Ectodermal cell (in vitro differentiated cells): ENCODE data around the gene CR1. TPM values are rescaled to one million over a fixed set of nuclear protein-coding genes. Genes with fewer than 3 reads are reported as not detected.

Source experiments
- H3K27ac ChIP-seq: 2 replicates; pipeline ENCODE4 v1.7.0; 2013; ENCODE audit warnings: mild to moderate bottlenecking, low read depth, low read length; ENCODE audit not compliant: insufficient read depth, poor library complexity, severe bottlenecking
- H3K27me3 ChIP-seq: 2 replicates; pipeline ENCODE4 v1.7.0; 2013; ENCODE audit warnings: mild to moderate bottlenecking, low read length; ENCODE audit not compliant: insufficient read depth, control insufficient read depth, poor library complexity, severe bottlenecking
- H3K36me3 ChIP-seq: one replicate; pipeline ENCODE4 v1.7.0; 2013; ENCODE audit warnings: low read length; ENCODE audit not compliant: control insufficient read depth, insufficient read depth
- H3K4me1 ChIP-seq: one replicate; pipeline ENCODE4 v1.7.0; 2013; ENCODE audit warnings: low read length; ENCODE audit not compliant: control insufficient read depth, insufficient read depth
- H3K4me3 ChIP-seq: 2 replicates; pipeline ENCODE4 v1.7.0; 2013; ENCODE audit warnings: low read depth, low read length, control low read depth; ENCODE audit not compliant: insufficient read depth
- H3K9me3 ChIP-seq: 2 replicates; pipeline ENCODE4 v1.7.0; 2013; ENCODE audit warnings: mild to moderate bottlenecking, low read length, moderate library complexity; ENCODE audit not compliant: control insufficient read depth
- WGBS, 2 experiments: methylation state at CpG; one replicate each; pipeline ENCODE4 v1.1.7; 2013; ENCODE audit warnings: missing lambda C conversion rate in 2 of 2; 5-methylcytosine and 5-hydroxymethylcytosine counted together
- polyA plus RNA-seq, 4 experiments: library from polyadenylated mRNA; stranded (reverse); fragments of 50-300 nt; gene quantifications; one replicate each; pipeline ENCODE4 v1.2.3, GENCODE V29; 2013

Gene CR1
- not detected for polyA plus RNA-seq (2013, experiment 1 of 4)
- polyA plus RNA-seq (2013, experiment 2 of 4) = 0.11 TPM
- 0.11 TPM for polyA plus RNA-seq (2013, experiment 3 of 4)
- polyA plus RNA-seq (2013, experiment 4 of 4) = 0.04 TPM

DNA sequence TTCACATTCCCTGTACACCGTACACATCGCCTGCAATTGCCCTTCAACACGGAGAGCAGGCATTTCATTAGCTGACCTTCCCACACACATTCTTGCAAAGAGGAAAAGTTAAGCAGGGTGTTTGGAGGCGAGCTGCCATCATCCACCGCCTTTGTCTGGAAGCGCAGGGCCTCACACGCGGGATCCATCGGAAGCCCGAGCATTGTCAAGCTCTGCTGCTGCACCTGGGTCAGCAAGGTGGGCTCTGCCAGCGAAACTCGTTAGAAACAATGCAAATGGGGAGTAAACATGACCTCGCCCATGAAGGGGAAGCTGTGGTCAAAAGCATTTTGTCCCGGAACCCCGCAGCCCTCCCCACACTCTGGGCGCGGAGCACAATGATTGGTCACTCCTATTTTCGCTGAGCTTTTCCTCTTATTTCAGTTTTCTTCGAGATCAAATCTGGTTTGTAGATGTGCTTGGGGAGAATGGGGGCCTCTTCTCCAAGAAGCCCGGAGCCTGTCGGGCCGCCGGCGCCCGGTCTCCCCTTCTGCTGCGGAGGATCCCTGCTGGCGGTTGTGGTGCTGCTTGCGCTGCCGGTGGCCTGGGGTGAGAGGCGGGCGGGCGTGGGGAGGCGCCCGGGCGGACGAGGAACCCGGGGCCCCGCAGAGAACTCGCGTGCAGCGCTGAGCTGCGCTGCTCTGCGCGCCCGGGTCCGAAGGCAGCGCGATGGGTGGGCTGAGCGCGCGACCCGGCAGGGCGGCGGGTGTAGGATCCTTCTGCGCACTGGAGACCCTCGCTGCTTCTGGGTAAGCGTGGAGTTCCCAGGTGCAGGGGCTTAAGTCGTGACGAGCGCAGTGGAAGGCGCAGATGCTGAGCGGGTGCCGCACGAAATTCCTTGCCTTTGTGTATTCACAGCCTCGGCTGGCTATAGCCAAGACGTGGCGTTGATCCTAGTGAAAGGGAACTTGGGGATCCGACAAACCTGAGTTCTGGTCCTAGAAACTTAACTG is at the start of gene CR1:
TSS of gene CR1 (plus strand) at position 357 of the 992 bp plus-strand sequence. CDS start at position 468, 111 bp downstream.
- H3K4me3 ChIP-seq = peak within 1 kb of the TSS; percentile 53
- H3K27me3 ChIP-seq = peaks cover 54% of the 10 kb centered on the region
- no peaks in the 10 kb centered on the region for H3K4me1 ChIP-seq
- no peaks in the 10 kb centered on the region for H3K36me3 ChIP-seq
- no peaks in the 10 kb centered on the region for H3K9me3 ChIP-seq
- H3K27ac ChIP-seq = no peak within 1 kb of the TSS
- WGBS, 2 experiments = 2 to 3% methylated on average over 68 of the region's 68 CpGs

DNA sequence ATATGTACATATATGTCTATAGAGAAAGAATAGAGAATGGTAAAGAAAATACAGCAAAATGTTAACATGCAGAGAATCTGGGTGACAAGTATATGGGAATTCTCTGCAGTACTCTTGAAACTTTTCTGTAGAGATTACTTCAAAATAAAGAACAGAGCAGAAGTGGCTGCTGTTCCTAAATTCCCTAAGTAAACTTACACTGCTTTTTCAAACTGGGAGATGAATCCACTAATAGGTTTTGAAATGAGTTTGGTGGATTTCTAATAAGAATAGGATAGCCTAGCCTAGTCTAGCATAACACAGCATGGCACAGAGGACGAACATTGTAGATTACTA is 42.3 kb upstream of the CR1 start:
- no peak overlapping the region for H3K27ac ChIP-seq
- H3K27me3 ChIP-seq = peaks cover 71% of the 10 kb centered on the region
- H3K9me3 ChIP-seq = no peaks in the 10 kb centered on the region
- WGBS, 2 experiments = 19 to 33% methylated on average over 1 of the region's 1 CpG
- no peaks in the 10 kb centered on the region for H3K36me3 ChIP-seq
- H3K4me1 ChIP-seq = no peaks in the 10 kb centered on the region
- peak overlapping the region; percentile 44 for H3K4me3 ChIP-seq

DNA sequence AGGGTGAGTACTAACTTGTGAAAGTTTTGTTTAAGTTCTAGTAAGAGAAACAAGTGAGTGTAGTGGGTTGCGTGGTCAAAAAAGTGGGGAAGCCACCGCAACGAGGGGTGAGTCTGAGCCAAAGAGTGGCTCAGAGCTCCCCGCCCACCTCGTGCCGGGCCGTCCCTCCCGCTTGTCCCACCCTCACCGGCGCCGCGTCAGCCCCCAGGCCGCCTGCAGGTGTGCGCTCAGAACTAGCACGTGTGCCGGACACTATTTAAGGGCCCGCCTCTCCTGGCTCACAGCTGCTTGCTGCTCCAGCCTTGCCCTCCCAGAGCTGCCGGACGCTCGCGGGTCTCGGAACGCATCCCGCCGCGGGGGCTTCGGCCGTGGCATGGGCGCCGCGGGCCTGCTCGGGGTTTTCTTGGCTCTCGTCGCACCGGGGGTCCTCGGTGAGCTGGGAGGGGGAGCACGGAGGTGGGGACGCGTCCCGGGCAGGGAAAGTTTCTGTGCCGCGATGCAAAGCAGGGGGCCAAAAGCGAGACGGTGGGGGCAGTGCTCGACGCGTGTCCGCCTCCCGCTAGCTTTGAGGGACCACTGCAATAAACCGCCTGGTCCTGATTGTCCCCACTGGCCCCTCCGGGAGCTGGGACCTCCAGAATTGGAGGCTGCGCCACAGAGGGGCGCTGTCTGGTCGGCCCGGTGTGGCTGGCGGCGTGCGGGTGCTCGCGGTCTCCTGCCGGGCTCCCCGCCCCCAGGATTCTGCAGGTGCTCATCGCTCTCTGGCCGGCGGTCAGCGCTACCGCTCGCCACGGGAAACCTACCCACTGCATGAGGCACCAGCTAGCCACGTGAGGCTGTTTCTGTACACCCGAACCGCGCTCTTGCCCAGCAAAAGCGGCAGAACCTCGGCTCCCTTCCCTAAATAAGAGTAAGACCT is 41.7 kb upstream of the CR1 start, which contains the start of gene CR2:
TSS of gene CR2 (plus strand) at position 283 of the 919 bp plus-strand sequence. CDS start at position 374, 91 bp downstream.
- Histone ChIP-seq H3K4me3 (peak within 1 kb of the TSS; percentile 44), H3K9me3 (no peaks in the 10 kb centered on the region), H3K27ac (no peak within 1 kb of the TSS), H3K36me3 (no peaks in the 10 kb centered on the region), H3K27me3 (peaks cover 74% of the 10 kb centered on the region), H3K4me1 (no peaks in the 10 kb centered on the region)
- WGBS, 2 experiments = 1% methylated on average over 75 of the region's 75 CpGs

DNA sequence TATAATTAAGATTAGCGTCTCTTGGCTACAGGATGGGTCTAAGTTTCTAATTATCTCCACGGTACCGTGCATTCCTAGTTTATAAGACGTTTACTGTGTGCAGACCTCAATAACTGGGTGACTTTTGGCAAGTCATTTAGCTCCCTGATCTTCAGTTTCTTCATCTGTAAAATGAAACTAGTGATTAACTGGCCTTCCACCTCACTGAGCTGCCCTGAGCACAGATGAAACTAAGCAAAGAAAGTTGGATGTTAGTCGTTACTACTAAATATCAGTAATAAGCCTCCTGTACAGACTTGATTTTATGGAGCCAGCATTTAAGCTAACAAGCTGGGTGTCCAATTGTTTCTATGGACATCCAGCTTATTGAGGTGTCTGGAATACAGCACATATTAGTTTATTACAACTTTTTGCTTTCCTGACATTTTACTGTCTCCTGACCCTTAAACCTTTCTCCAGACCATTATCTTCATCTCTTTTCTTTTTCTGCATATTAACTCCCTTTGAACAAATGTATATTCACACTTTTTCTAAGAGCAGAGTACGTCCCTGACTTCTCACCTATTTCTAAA is 40.7 kb upstream of the CR1 start:
- no peak overlapping the region for H3K27ac ChIP-seq
- no peaks in the 10 kb centered on the region for H3K4me1 ChIP-seq
- 70 to 76% methylated on average over 6 of the region's 6 CpGs for WGBS, 2 experiments
- no peaks in the 10 kb centered on the region for H3K9me3 ChIP-seq
- peaks cover 71% of the 10 kb centered on the region for H3K27me3 ChIP-seq
- no peaks in the 10 kb centered on the region for H3K36me3 ChIP-seq
- no peak overlapping the region for H3K4me3 ChIP-seq

DNA sequence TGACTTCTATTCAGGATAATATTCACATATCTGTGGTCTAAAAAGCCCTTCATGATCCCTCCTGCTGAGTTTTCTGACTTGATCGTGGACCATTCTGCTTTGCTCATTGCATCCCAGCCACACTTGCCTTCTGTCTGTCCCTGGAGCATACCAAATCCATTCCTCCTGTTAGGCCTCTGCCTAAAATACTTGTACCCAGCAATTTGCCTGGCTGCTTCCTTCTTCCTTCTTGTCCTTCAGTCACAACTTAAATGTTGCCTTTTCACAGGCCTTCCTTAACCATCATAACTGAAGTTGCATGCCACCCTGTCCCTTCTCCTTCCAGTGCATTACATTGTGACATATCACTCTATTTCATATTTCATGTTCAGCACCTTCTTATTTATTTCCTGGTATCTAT is 37.5 kb upstream of the CR1 start:
- H3K27ac ChIP-seq = no peak overlapping the region
- no peaks in the 10 kb centered on the region for H3K36me3 ChIP-seq
- no peak overlapping the region for H3K4me3 ChIP-seq
- H3K4me1 ChIP-seq = no peaks in the 10 kb centered on the region
- 72 to 79% methylated on average over 1 of the region's 1 CpG for WGBS, 2 experiments
- no peaks in the 10 kb centered on the region for H3K9me3 ChIP-seq
- H3K27me3 ChIP-seq = peaks cover 46% of the 10 kb centered on the region

DNA sequence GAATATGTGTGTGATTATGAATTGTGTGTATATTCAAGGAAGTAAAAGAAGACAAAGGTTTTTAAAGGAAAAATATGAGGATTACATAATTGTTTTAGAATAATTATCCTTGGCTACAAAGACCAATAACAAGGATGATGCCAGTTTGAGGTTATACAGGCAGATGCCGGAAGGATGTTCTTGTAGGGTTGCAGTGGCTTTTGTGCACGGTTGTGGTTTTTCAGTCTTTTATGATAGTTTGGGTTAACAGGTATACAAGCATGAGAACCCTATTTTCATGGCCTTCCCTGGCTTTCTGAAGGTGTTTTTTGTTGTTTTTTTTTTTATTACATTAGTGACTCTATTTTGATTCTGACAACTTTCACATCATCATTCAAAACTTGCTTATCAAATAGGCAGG is 36.9 kb upstream of the CR1 start:
- no peak overlapping the region for H3K27ac ChIP-seq
- H3K27me3 ChIP-seq = peaks cover 40% of the 10 kb centered on the region
- no peaks in the 10 kb centered on the region for H3K9me3 ChIP-seq
- no peaks in the 10 kb centered on the region for H3K36me3 ChIP-seq
- WGBS, 2 experiments = 85 to 93% methylated on average over 2 of the region's 2 CpGs
- no peaks in the 10 kb centered on the region for H3K4me1 ChIP-seq
- no peak overlapping the region for H3K4me3 ChIP-seq

DNA sequence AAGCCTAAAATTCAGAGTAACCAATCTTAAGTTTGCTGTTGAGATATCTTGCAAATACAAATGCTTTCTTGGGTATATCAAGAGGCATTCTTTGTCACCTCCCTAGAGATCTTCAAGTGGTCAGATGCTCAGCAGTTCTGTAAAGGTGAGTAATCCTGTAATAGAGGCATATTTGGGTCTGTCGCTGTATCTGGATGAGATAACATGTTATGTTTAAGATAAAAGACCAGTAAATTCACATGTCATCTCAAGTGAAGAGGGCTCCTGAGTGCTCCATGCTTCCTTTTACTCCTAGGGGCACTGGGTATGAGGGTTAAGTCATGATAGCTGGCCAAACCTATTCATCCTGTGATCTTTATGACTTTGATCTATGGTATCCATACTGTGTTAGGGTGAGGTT is 34.3 kb upstream of the CR1 start:
- Histone ChIP-seq H3K4me1 (no peaks in the 10 kb centered on the region), H3K27ac (no peak overlapping the region), H3K9me3 (no peaks in the 10 kb centered on the region), H3K27me3 (peaks cover 14% of the 10 kb centered on the region), H3K36me3 (no peaks in the 10 kb centered on the region), H3K4me3 (no peak overlapping the region)
- WGBS, 2 experiments = 95 to 100% methylated on average over 1 of the region's 1 CpG

DNA sequence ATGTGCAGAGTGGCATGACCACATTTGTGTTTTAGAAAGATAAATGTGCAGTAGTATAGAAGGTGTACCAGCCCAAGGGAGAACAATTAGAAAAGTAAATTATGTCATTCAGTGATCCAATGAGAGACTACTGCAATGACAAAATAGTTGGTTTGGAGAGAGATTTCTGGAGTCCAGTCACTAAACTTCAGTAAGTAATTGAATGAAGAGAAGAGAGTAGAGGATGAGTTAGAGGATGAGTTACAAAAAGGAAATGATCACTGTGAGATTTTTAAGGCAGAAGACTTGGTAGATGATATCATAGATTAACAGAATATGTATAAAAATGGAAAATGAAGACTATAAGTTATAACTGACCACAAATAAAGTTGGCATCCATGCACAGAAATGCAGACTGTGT is 33.4 kb upstream of the CR1 start:
- no peaks in the 10 kb centered on the region for H3K36me3 ChIP-seq
- H3K4me3 ChIP-seq = no peak overlapping the region
- no peak overlapping the region for H3K27ac ChIP-seq
- no peaks in the 10 kb centered on the region for H3K4me1 ChIP-seq
- peaks cover 5% of the 10 kb centered on the region for H3K27me3 ChIP-seq
- H3K9me3 ChIP-seq = no peaks in the 10 kb centered on the region

DNA sequence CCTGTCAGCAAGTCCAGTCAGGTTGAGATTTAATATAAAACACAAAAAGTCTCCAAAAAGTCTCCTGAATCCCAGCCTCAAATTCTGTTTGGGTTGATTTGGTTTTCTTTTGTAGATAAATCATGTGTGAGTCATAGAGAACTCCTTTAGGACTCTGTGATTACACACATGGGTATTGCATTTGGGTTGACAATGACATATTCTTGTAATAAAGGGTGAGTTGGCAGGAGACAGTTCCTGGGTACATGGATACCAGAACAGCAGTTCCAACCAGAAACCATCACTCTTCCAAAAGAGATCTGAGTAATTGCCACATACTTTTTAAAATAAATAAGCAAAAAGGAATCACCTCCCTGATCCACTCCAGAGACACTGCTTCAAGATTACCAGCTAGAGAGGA is 32.9 kb upstream of the CR1 start:
- Histone ChIP-seq H3K4me3 (no peak overlapping the region), H3K27me3 (peaks cover 4% of the 10 kb centered on the region), H3K36me3 (no peaks in the 10 kb centered on the region)

More for the DNA sequence above, 32.9 kb upstream of the CR1 start:
- no peaks in the 10 kb centered on the region for H3K4me1 ChIP-seq
- no peak overlapping the region for H3K27ac ChIP-seq
- no peaks in the 10 kb centered on the region for H3K9me3 ChIP-seq
